Trophoblast cell (in vitro differentiated cells and primary cell): ENCODE results near the gene SNX32.
"Not testable (repeated sequence)": the region's sequence is repeated elsewhere in the genome, so short reads cannot be mapped to it uniquely, and the experiment has no call there.

ENCODE experiments used
- DNase-seq, 2 donors: peaks; one replicate each; pipeline ENCODE4 v3.0.0-alpha.2; 2016
- H2AFZ ChIP-seq: 2 replicates; pipeline ENCODE4 v1.6.1; 2013; ENCODE audit warnings: low read length, moderate library complexity, mild to moderate bottlenecking; ENCODE audit not compliant: insufficient read depth, poor library complexity
- H2AK5ac ChIP-seq: 2 replicates; pipeline ENCODE4 v1.6.1; 2013; ENCODE audit warnings: mild to moderate bottlenecking, low read length
- H2BK120ac ChIP-seq: 2 replicates; pipeline ENCODE4 v1.6.1; 2013; ENCODE audit warnings: low read length, mild to moderate bottlenecking, moderate library complexity; ENCODE audit not compliant: insufficient read depth, poor library complexity
- H2BK12ac ChIP-seq: 2 replicates; pipeline ENCODE4 v1.6.1; 2013; ENCODE audit warnings: mild to moderate bottlenecking, low read length, moderate library complexity
- H2BK5ac ChIP-seq: 2 replicates; pipeline ENCODE4 v1.6.1; 2013; ENCODE audit warnings: low read length, low read depth, moderate library complexity, mild to moderate bottlenecking; ENCODE audit not compliant: poor library complexity
- H3K14ac ChIP-seq: 2 replicates; pipeline ENCODE4 v1.6.1; 2013; ENCODE audit warnings: mild to moderate bottlenecking, low read length
- H3K18ac ChIP-seq: 2 replicates; pipeline ENCODE4 v1.6.1; 2013; ENCODE audit warnings: mild to moderate bottlenecking, low read length
- H3K23ac ChIP-seq: 2 replicates; pipeline ENCODE4 v1.6.1; 2013; ENCODE audit warnings: low read length
- H3K27ac ChIP-seq: 2 replicates; pipeline ENCODE4 v1.5.1; 2013; ENCODE audit warnings: low read depth, mild to moderate bottlenecking, inconsistent platforms, low read length, moderate library complexity
- H3K27me3 ChIP-seq: 2 replicates; pipeline ENCODE4 v1.6.1; 2013; ENCODE audit warnings: inconsistent platforms, mild to moderate bottlenecking, low read length, moderate library complexity; ENCODE audit not compliant: insufficient read depth
- H3K36me3 ChIP-seq, 2 experiments: 1 replicate in 1 of 2; 2 replicates in 1 of 2; pipeline ENCODE4 v1.6.1; 2013; ENCODE audit warnings: low read length in 2 of 2, mild to moderate bottlenecking in 2 of 2, moderate library complexity in 1 of 2; ENCODE audit not compliant: insufficient read depth in 2 of 2, control insufficient read depth in 1 of 2
- H3K4ac ChIP-seq: 2 replicates; pipeline ENCODE4 v1.6.1; 2013; ENCODE audit warnings: low read depth, mild to moderate bottlenecking, low read length, moderate library complexity
- H3K4me1 ChIP-seq, 2 experiments: 1 replicate in 1 of 2; 2 replicates in 1 of 2; pipeline ENCODE4 v1.6.1; 2013; ENCODE audit warnings: low read length in 2 of 2, mild to moderate bottlenecking in 2 of 2, moderate library complexity in 1 of 2; ENCODE audit not compliant: insufficient read depth in 2 of 2, control insufficient read depth in 1 of 2
- H3K4me2 ChIP-seq: 2 replicates; pipeline ENCODE4 v1.6.1; 2013; ENCODE audit warnings: inconsistent platforms, mild to moderate bottlenecking, low read length, moderate library complexity
- H3K4me3 ChIP-seq: 2 replicates; pipeline ENCODE4 v1.5.1; 2013; ENCODE audit warnings: mild to moderate bottlenecking, low read depth, low read length, inconsistent platforms
- H3K79me1 ChIP-seq: one replicate; pipeline ENCODE4 v1.6.1; 2013; ENCODE audit warnings: low read length
- H3K79me2 ChIP-seq: 2 replicates; pipeline ENCODE4 v1.6.1; 2013; ENCODE audit warnings: low read length, mild to moderate bottlenecking; ENCODE audit not compliant: control insufficient read depth, insufficient read depth, poor library complexity
- H3K9ac ChIP-seq: 2 replicates; pipeline ENCODE4 v1.6.1; 2013; ENCODE audit warnings: mild to moderate bottlenecking, low read length
- H3K9me3 ChIP-seq: 2 replicates; pipeline ENCODE4 v1.6.1; 2013; ENCODE audit warnings: low read depth, mild to moderate bottlenecking, control low read depth, inconsistent platforms, low read length; ENCODE audit not compliant: insufficient read depth
- H4K12ac ChIP-seq: 2 replicates; pipeline ENCODE4 v1.6.1; 2013; ENCODE audit warnings: low read depth, mild to moderate bottlenecking, low read length, moderate library complexity
- H4K8ac ChIP-seq: 2 replicates; pipeline ENCODE4 v1.6.1; 2013; ENCODE audit warnings: low read depth, mild to moderate bottlenecking, low read length, moderate library complexity
- H4K91ac ChIP-seq: one replicate; pipeline ENCODE4 v1.6.1; 2013; ENCODE audit warnings: low read depth, mild to moderate bottlenecking, low read length, moderate library complexity
- WGBS: extraction: QIAGEN DNeasy Blood & Tissue Kit; methylation state at CpG from one replicate; pipeline ENCODE4 v1.1.7; 2013; ENCODE audit warnings: missing lambda C conversion rate; ENCODE audit not compliant: insufficient read length, insufficient coverage; ENCODE audit errors: extremely low coverage; 5-methylcytosine and 5-hydroxymethylcytosine counted together

SNX32 gene

GRCh38 chr11:65892137-65892540 lies 58.4 kb downstream of the SNX32 start:
- not testable (repeated sequence) for H2AK5ac ChIP-seq, H3K9ac ChIP-seq, DNase-seq, H3K27ac ChIP-seq, H2AFZ ChIP-seq, H3K18ac ChIP-seq, H3K9me3 ChIP-seq, H2BK120ac ChIP-seq, H2BK5ac ChIP-seq, H2BK12ac ChIP-seq, H3K14ac ChIP-seq, H3K23ac ChIP-seq, H4K8ac ChIP-seq, H4K91ac ChIP-seq, H3K27me3 ChIP-seq, H3K4ac ChIP-seq, H3K4me3 ChIP-seq, H4K12ac ChIP-seq
- Histone ChIP-seq H3K79me1 (peaks cover 24% of the 10 kb centered on the region), H3K4me1 (peaks cover 13 to 26% of the 10 kb centered on the region in 2 experiments), H3K79me2 (peaks cover 11% of the 10 kb centered on the region), H3K4me2 (peak overlapping the region; percentile 96), H3K36me3 (peaks cover 0 to 14% of the 10 kb centered on the region in 2 experiments)
- WGBS: no CpG with 5 or more reads among the region's 5 CpGs

GRCh38 chr11:65892661-65893317 lies 59.0 kb downstream of the SNX32 start:
- no peak overlapping the region for H4K91ac ChIP-seq
- H2BK12ac ChIP-seq: no peak overlapping the region
- H3K9me3 ChIP-seq: no peaks in the 10 kb centered on the region
- H3K4ac ChIP-seq: no peak overlapping the region
- no peak overlapping the region for H3K18ac ChIP-seq
- H2BK120ac ChIP-seq: no peak overlapping the region
- H3K14ac ChIP-seq: no peak overlapping the region
- H3K4me2 ChIP-seq: no peak overlapping the region
- H3K27ac ChIP-seq: no peak overlapping the region
- H3K4me1 ChIP-seq: peaks cover 7 to 21% of the 10 kb centered on the region in 2 experiments
- peaks cover 23% of the 10 kb centered on the region for H3K79me1 ChIP-seq
- no CpG with 5 or more reads among the region's 10 CpGs for WGBS
- no peak for DNase-seq
- H4K12ac ChIP-seq: no peak overlapping the region
- H3K79me2 ChIP-seq: peaks cover 11% of the 10 kb centered on the region
- H4K8ac ChIP-seq: no peak overlapping the region
- H3K23ac ChIP-seq: no peak overlapping the region
- no peaks in the 10 kb centered on the region for H3K27me3 ChIP-seq
- H3K4me3 ChIP-seq: no peak overlapping the region
- H3K9ac ChIP-seq: no peak overlapping the region
- no peak overlapping the region for H2BK5ac ChIP-seq
- no peak overlapping the region for H2AK5ac ChIP-seq
- peaks cover 0 to 10% of the 10 kb centered on the region in 2 experiments for H3K36me3 ChIP-seq
- no peak overlapping the region for H2AFZ ChIP-seq

GRCh38 chr11:65894034-65894591 lies 60.4 kb downstream of the SNX32 start:
- WGBS: no CpG with 5 or more reads among the region's 16 CpGs
- peaks cover 2% of the 10 kb centered on the region for H3K27me3 ChIP-seq
- H3K27ac ChIP-seq: no peak overlapping the region
- no peak for DNase-seq
- H2AFZ ChIP-seq: no peak overlapping the region
- H3K79me2 ChIP-seq: peaks cover 11% of the 10 kb centered on the region
- H3K4ac ChIP-seq: no peak overlapping the region
- H3K36me3 ChIP-seq: peaks cover 0 to 10% of the 10 kb centered on the region in 2 experiments
- H2BK12ac ChIP-seq: no peak overlapping the region
- no peak overlapping the region for H4K91ac ChIP-seq
- no peak overlapping the region for H3K4me2 ChIP-seq
- no peak overlapping the region for H2BK5ac ChIP-seq
- no peak overlapping the region for H3K4me3 ChIP-seq
- H3K14ac ChIP-seq: no peak overlapping the region
- H2BK120ac ChIP-seq: no peak overlapping the region
- H4K8ac ChIP-seq: no peak overlapping the region
- peaks cover 7 to 18% of the 10 kb centered on the region in 2 experiments for H3K4me1 ChIP-seq
- no peak overlapping the region for H3K23ac ChIP-seq
- no peak overlapping the region for H3K18ac ChIP-seq
- H4K12ac ChIP-seq: no peak overlapping the region
- no peak overlapping the region for H3K9ac ChIP-seq
- H3K9me3 ChIP-seq: no peaks in the 10 kb centered on the region
- peaks cover 17% of the 10 kb centered on the region for H3K79me1 ChIP-seq
- no peak overlapping the region for H2AK5ac ChIP-seq

GRCh38 chr11:65895482-65895981 lies 61.8 kb downstream of the SNX32 start:
- Histone ChIP-seq H3K27ac (no peak overlapping the region), H2BK5ac (no peak overlapping the region), H3K4me1 (peaks cover 11 to 25% of the 10 kb centered on the region in 2 experiments), H3K4me2 (no peak overlapping the region), H4K91ac (no peak overlapping the region), H3K23ac (no peak overlapping the region), H4K12ac (no peak overlapping the region), H4K8ac (no peak overlapping the region), H3K18ac (no peak overlapping the region), H3K4ac (no peak overlapping the region), H3K9ac (no peak overlapping the region), H2AFZ (no peak overlapping the region), H3K9me3 (no peaks in the 10 kb centered on the region), H2BK120ac (no peak overlapping the region), H3K14ac (no peak overlapping the region), H3K4me3 (no peak overlapping the region), H2BK12ac (no peak overlapping the region), H3K79me1 (peaks cover 23% of the 10 kb centered on the region), H3K79me2 (peaks cover 17% of the 10 kb centered on the region), H2AK5ac (peak overlapping the region; percentile 56), H3K27me3 (peaks cover 13% of the 10 kb centered on the region), H3K36me3 (peaks cover 0 to 10% of the 10 kb centered on the region in 2 experiments)
- DNase-seq: no peak
- WGBS: no CpG with 5 or more reads among the region's 5 CpGs
